Omental fat pad (tissue), 4 donors: ENCODE data around the gene WNT3. TPM values are rescaled to one million over a fixed set of nuclear protein-coding genes. Genes with fewer than 3 reads are reported as not detected.
"Not testable (repeated sequence)": the region's sequence is repeated elsewhere in the genome, so short reads cannot be mapped to it uniquely, and the experiment has no call there.

Experiments
- ATAC-seq: fragments of 150-250 bp; one replicate; pipeline ENCODE4 v1.9.1; 2016; ENCODE audit warnings: mild to moderate bottlenecking, moderate library complexity; ENCODE audit not compliant: low FRiP score
- DNase-seq: peaks from one replicate; pipeline ENCODE4 v3.0.0-alpha.2; 2019; ENCODE audit warnings: low spot score
- CTCF ChIP-seq, 3 donors: fragments of 450-650 bp; IDR thresholded peaks; one replicate each; pipeline ENCODE4 v1.5.1; 2016 to 2017; ENCODE audit warnings: antibody characterized with exemption in 3 of 3, mild to moderate bottlenecking in 3 of 3, moderate library complexity in 2 of 3
- total RNA-seq, 4 donors: library from RNA; depleted of rRNA; stranded (reverse); fragments of >200 nt; gene quantifications; one replicate each; pipeline ENCODE4 v1.1.0, GENCODE V29; 2016

WNT3 gene
- total RNA-seq, 4 donors from 2014 or later = 0.82 to 2.1 (median 1.2) TPM

- ATAC-seq (no peak), DNase-seq (no peak)
- TF ChIP-seq CTCF (IDR thresholded peaks at IDR 0.05) = no peak
Measured at GRCh38 chr17:46847204-46848191, 29.0 kb upstream of the WNT3 start.

GRCh38 chr17:46842835-46843234, 24.3 kb upstream of the WNT3 start:
- ATAC-seq (no peak), DNase-seq (no peak)
- TF ChIP-seq CTCF (IDR thresholded peaks at IDR 0.05) = no peak

GRCh38 chr17:46841561-46842379, 23.3 kb upstream of the WNT3 start:
- ATAC-seq (no peak), DNase-seq (no peak)
- no peak for TF ChIP-seq CTCF (IDR thresholded peaks at IDR 0.05)

GRCh38 chr17:46840596-46840995, 22.1 kb upstream of the WNT3 start:
- not testable (repeated sequence) for ATAC-seq, DNase-seq

- ATAC-seq = no peak
- DNase-seq = no peak
- no peak for TF ChIP-seq CTCF (IDR thresholded peaks at IDR 0.05)
Measured at GRCh38 chr17:46839211-46839610, 20.7 kb upstream of the WNT3 start.

GRCh38 chr17:46837521-46837920, 19.0 kb upstream of the WNT3 start:
- DNase-seq (no peak), ATAC-seq (no peak)
- TF ChIP-seq CTCF (IDR thresholded peaks at IDR 0.05) = no peak

GRCh38 chr17:46836500-46836899, 18.0 kb upstream of the WNT3 start:
- ATAC-seq (no peak), DNase-seq (no peak)
- TF ChIP-seq CTCF (IDR thresholded peaks at IDR 0.05) = no peak
